ENCODE results near the gene RCL1.
"Not testable (repeated sequence)": the region's sequence is repeated elsewhere in the genome, so short reads cannot be mapped to it uniquely, and the experiment has no call there.

The RCL1 gene

GRCh38 chr9:4792572-4793458, at the start of gene RCL1:
RCL1 (plus strand) TSS chr9:4792944; CDS start chr9:4793092, 148 bp downstream.
- DNase-seq: peak; percentile 97

- no peak for DNase-seq
Observed at GRCh38 chr9:4743131-4743875, 49.4 kb upstream of the RCL1 start.

GRCh38 chr9:4746278-4747030, 46.3 kb upstream of the RCL1 start:
- DNase-seq: no peak

- no peak for DNase-seq
Observed at GRCh38 chr9:4748612-4749011, 44.1 kb upstream of the RCL1 start.

GRCh38 chr9:4750023-4750673, 42.6 kb upstream of the RCL1 start:
- peak; percentile 5 for DNase-seq

GRCh38 chr9:4754530-4754929, 38.2 kb upstream of the RCL1 start:
- not testable (repeated sequence) for DNase-seq

GRCh38 chr9:4755026-4755609, 37.6 kb upstream of the RCL1 start:
- no peak for DNase-seq

- DNase-seq: no peak
Observed at GRCh38 chr9:4756420-4756819, 36.3 kb upstream of the RCL1 start.

- no peak for DNase-seq
Observed at GRCh38 chr9:4760122-4760521, 32.6 kb upstream of the RCL1 start.

GRCh38 chr9:4762108-4762885, 30.4 kb upstream of the RCL1 start:
- peak; percentile 44 for DNase-seq

GRCh38 chr9:4762886-4763541, 29.7 kb upstream of the RCL1 start:
- no peak for DNase-seq

GRCh38 chr9:4764033-4764432, 28.7 kb upstream of the RCL1 start:
- no peak for DNase-seq

- no peak for DNase-seq
Observed at GRCh38 chr9:4768681-4769080, 24.1 kb upstream of the RCL1 start.

GRCh38 chr9:4769321-4770080, 23.2 kb upstream of the RCL1 start:
- no peak for DNase-seq

GRCh38 chr9:4771788-4772187, 21.0 kb upstream of the RCL1 start:
- no peak for DNase-seq

- DNase-seq: no peak
Observed at GRCh38 chr9:4774209-4774608, 18.5 kb upstream of the RCL1 start.

GRCh38 chr9:4774958-4775357, 17.8 kb upstream of the RCL1 start:
- not testable (repeated sequence) for DNase-seq

GRCh38 chr9:4780651-4781050, 12.1 kb upstream of the RCL1 start:
- no peak for DNase-seq

GRCh38 chr9:4781408-4781807, 11.3 kb upstream of the RCL1 start:
- no peak for DNase-seq

- not testable (repeated sequence) for DNase-seq
Observed at GRCh38 chr9:4783191-4783590, 9.6 kb upstream of the RCL1 start.
